ENCODE results near the gene TMIGD2. TPM values are rescaled to one million over a fixed set of nuclear protein-coding genes. Genes with fewer than 3 reads are reported as not detected.

The TMIGD2 gene
- polyA plus RNA-seq, 1 experiment = not detected

DNA sequence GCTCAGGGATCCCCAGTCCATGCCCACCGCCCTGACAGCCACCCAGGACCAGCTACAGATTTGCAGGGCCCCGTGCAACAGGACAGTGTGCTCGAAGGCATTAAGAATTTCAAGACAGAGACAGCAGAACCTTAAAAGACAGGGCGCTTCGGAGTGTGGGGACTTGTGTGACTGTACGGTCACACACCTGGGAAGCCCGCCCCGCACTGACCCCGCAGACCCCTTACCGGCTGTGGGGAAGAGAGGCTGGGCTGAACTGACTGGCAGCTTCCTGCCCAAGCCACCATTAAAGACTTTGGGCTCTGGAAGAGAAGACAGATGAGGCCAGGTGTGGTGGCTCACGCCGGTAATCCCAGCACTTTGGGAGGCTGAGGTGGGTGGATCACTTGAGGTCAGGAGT is 22.0 kb upstream of the TMIGD2 start:
- ChIA-PET POLR2A (no interaction called here), CTCF (interaction anchor here (0.8 kb wide), 1 partner anchor 12 kb away, joined by 3 read pairs; no protein-coding TSS in a partner anchor)
- TF ChIP-seq, protein P1, sequence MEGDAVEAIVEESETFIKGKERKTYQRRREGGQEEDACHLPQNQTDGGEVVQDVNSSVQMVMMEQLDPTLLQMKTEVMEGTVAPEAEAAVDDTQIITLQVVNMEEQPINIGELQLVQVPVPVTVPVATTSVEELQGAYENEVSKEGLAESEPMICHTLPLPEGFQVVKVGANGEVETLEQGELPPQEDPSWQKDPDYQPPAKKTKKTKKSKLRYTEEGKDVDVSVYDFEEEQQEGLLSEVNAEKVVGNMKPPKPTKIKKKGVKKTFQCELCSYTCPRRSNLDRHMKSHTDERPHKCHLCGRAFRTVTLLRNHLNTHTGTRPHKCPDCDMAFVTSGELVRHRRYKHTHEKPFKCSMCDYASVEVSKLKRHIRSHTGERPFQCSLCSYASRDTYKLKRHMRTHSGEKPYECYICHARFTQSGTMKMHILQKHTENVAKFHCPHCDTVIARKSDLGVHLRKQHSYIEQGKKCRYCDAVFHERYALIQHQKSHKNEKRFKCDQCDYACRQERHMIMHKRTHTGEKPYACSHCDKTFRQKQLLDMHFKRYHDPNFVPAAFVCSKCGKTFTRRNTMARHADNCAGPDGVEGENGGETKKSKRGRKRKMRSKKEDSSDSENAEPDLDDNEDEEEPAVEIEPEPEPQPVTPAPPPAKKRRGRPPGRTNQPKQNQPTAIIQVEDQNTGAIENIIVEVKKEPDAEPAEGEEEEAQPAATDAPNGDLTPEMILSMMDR (IDR thresholded peaks at IDR 0.05; ENCODE audit: insufficient read depth, low read depth, low read length) = no peak
- H3K4me3 ChIP-seq (ENCODE audit: low read depth, low read length) = no peak overlapping the region
- H3K36me3 ChIP-seq (ENCODE audit: control insufficient read depth, insufficient read depth, low read length) = no peaks in the 10 kb centered on the region
- no peaks in the 10 kb centered on the region for H3K27me3 ChIP-seq (ENCODE audit: control insufficient read depth, insufficient read depth, low read length)
- DNase-seq (ENCODE audit: low read depth) = no peak

DNA sequence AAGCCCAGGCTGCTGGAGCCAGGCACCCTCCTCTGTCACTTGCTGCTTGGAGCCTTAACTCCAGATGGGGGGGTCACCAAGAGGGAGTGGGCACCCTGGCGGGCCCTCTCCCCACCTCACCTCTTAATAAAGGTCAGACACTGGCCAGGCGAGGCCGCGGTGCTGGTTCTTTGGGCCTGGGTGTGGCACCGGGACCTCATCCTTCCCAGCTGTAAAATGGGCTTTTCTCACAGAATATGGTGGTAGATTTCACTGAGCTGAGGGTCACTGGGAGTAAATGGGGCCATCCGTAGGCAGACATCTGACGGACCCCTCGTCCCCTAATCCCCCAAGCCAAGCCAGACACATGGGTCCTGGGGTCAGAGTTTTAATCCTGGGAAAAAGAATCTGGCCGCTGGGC is 21.5 kb upstream of the TMIGD2 start:
- ChIA-PET POLR2A (no interaction called here), CTCF (interaction anchor here (0.8 kb wide), 1 partner anchor 11 kb away, joined by 3 read pairs; no protein-coding TSS in a partner anchor)
- no peaks in the 10 kb centered on the region for H3K36me3 ChIP-seq (ENCODE audit: control insufficient read depth, insufficient read depth, low read length)
- DNase-seq (ENCODE audit: low read depth) = no peak
- H3K4me3 ChIP-seq (ENCODE audit: low read depth, low read length) = no peak overlapping the region
- TF ChIP-seq, protein P1 (IDR thresholded peaks at IDR 0.05; ENCODE audit: insufficient read depth, low read depth, low read length) = no peak
- H3K27me3 ChIP-seq (ENCODE audit: control insufficient read depth, insufficient read depth, low read length) = no peaks in the 10 kb centered on the region

DNA sequence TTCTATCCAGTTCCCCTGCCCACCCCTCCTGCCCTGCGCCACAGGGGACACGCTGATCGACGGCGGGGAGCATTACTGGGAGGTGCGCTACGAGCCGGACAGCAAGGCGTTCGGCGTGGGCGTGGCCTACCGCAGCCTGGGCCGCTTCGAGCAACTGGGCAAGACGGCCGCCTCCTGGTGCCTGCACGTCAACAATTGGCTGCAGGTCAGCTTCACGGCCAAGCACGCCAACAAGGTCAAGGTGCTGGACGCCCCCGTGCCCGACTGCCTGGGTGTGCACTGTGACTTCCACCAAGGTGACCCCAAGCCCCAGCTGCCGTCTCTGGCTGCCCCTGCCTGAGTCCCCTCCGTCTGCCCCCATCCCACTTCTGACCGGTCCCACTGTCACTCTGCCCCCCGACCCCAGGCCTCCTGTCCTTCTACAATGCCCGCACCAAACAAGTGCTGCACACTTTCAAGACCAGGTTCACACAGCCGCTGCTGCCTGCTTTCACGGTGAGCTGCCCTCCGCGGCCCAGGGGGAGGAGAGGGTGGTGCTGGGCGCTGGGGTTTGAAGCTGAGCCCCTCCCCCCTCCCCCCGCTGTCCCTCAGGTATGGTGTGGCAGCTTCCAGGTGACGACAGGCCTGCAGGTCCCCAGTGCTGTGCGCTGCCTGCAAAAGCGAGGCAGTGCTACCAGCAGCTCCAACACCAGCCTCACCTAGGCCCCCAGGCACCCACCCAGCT is 20.9 kb upstream of the TMIGD2 start:
- H3K4me3 ChIP-seq (ENCODE audit: low read depth, low read length) = no peak overlapping the region
- POLR2A ChIA-PET = no interaction called here

DNA sequence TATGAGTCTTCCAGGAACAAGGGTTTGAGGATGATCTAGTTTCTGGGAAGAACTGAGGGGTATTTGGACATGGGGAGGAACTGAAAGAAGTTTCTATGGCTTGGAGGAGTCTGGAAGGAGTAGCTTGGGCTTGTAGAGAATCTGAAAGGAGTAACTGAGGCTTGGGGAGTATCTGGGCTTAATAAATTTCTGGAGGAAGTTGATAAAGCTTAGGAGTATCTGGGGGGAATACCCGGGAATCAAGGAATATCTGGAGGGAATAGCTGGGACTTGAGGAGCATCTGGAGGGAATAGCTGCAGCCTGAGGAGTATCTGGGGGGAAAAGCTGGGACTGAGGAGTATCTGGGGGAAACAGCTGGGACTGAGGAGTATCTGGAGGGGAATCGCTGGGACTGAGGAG is 18.2 kb upstream of the TMIGD2 start:
- peaks cover 3% of the 10 kb centered on the region for H3K36me3 ChIP-seq (ENCODE audit: control insufficient read depth, insufficient read depth, low read length)
- H3K27me3 ChIP-seq (ENCODE audit: control insufficient read depth, insufficient read depth, low read length) = no peaks in the 10 kb centered on the region
- POLR2A ChIA-PET = interaction anchor here (0.9 kb wide), 1 partner anchor 16 kb away, joined by 3 read pairs; the partner anchor contains the start of gene FSD1
- TF ChIP-seq, protein P1 (IDR thresholded peaks at IDR 0.05; ENCODE audit: insufficient read depth, low read depth, low read length) = no peak
- no peak overlapping the region for H3K4me3 ChIP-seq (ENCODE audit: low read depth, low read length)
- CTCF ChIA-PET = interaction anchor here (0.5 to 1.5 kb wide), 3 partner anchors 11 to 80 kb away, joined by 3 to 5 read pairs (median 5); partner anchors contain the start of gene SH3GL1
- DNase-seq (ENCODE audit: low read depth) = no peak

More for the DNA sequence above, 20.9 kb upstream of the TMIGD2 start:
- no peak for DNase-seq (ENCODE audit: low read depth)
- CTCF ChIA-PET = interaction anchor here (0.8 to 1.3 kb wide), 3 partner anchors 11 to 31 kb away, joined by 3 to 4 read pairs (median 3); no protein-coding TSS in a partner anchor
- TF ChIP-seq, protein P1 (IDR thresholded peaks at IDR 0.05; ENCODE audit: insufficient read depth, low read depth, low read length) = no peak
- H3K36me3 ChIP-seq (ENCODE audit: control insufficient read depth, insufficient read depth, low read length) = peaks cover 1% of the 10 kb centered on the region; the same call in 1 of the 2 replicates
- no peaks in the 10 kb centered on the region for H3K27me3 ChIP-seq (ENCODE audit: control insufficient read depth, insufficient read depth, low read length)

DNA sequence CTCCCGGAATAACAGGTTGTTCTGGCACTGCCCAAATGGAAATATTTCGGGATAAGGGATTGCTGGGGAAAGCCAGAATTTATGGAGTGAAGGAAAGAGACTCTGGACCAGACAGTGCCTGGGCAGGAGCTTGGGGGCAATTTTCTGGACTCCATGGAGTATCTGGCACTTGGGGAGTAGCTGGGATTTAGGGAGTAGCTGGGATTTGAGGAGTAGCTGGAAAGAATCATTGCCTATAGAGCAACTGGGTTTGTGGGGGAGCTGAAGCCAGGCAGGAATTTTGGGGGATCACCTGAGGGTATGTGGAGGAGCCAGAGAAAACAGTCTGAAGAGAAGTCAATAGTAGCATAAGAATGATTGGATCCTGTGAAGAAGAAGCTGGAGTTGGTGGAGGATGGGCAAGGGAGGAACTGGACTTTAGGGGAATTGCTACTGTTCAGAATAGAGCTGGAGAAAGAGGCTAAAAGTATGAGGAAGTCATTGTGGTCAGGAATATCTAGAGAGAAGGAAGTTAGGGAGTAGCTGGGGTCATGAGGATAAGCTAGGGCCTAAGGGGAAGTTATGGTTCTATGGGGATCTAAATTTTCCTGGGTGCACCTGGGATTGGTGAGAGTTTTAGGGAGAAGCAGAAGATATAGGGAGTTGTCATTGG is 17.0 kb upstream of the TMIGD2 start:
- Histone ChIP-seq H3K27me3 (ENCODE audit: control insufficient read depth, insufficient read depth, low read length) (no peaks in the 10 kb centered on the region), H3K36me3 (ENCODE audit: control insufficient read depth, insufficient read depth, low read length) (peaks cover 3% of the 10 kb centered on the region), H3K4me3 (ENCODE audit: low read depth, low read length) (no peak overlapping the region)
- DNase-seq (ENCODE audit: low read depth) = no peak
- CTCF ChIA-PET = interaction anchor here (0.5 to 1.5 kb wide), 3 partner anchors 12 to 81 kb away, joined by 3 to 5 read pairs (median 3); partner anchors contain the start of gene SH3GL1
- POLR2A ChIA-PET = no interaction called here
- TF ChIP-seq, protein P1 (IDR thresholded peaks at IDR 0.05; ENCODE audit: insufficient read depth, low read depth, low read length) = no peak
